HG03060 (cell line): ENCODE measurements around the gene HSPB9.

ENCODE experiments used
- ATAC-seq: cut with Tn5 transposase; IDR thresholded peaks from one replicate; pipeline ENCODE4 v1.9.1; 2021; ENCODE audit warnings: low read depth, moderate number of reproducible peaks; ENCODE audit not compliant: unreplicated experiment

The HSPB9 gene

DNA sequence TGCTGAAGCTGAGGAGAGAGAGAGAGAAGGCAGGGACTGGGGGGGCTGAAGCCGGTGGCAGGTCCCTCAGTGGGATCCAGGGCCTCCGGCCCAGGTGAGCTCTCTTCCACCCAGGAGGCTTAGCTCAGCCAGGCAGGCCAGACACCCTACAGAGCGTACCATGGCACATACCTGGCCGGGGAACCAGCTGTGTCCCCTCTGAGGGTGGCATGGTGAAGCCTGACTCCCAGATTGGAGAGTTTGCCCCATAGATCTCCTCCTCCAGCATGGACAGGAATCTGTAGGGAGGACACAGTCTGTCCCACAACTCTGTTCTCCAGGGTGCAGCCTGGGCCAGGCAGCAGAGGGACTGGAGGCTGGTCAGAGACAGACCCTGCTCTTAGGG, 4.5 kb upstream of the HSPB9 start:
- no peak for ATAC-seq

DNA sequence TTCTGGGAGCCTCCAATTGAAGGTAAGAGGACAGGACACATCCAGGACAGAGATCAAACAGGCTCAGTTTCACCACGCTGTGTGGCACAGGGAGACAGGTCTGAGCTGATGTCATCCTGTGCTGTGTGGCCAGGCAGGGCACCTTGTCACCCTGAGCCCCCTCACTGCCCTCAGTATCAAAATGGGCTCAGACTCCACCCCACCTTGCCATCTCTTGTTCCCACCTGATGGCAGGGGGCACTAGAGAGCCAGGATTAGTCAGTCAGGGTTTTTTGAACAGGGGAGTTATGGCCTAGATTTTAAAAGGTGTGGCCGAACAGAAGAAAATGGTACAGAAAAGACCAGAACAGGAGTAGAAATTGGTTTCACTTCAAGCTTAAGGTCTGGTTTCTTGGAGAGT, 4.1 kb upstream of the HSPB9 start:
- ATAC-seq, result no peak

- no peak for ATAC-seq
Measured at GRCh38 chr17:42119301-42119700, 3.3 kb upstream of the HSPB9 start.

DNA sequence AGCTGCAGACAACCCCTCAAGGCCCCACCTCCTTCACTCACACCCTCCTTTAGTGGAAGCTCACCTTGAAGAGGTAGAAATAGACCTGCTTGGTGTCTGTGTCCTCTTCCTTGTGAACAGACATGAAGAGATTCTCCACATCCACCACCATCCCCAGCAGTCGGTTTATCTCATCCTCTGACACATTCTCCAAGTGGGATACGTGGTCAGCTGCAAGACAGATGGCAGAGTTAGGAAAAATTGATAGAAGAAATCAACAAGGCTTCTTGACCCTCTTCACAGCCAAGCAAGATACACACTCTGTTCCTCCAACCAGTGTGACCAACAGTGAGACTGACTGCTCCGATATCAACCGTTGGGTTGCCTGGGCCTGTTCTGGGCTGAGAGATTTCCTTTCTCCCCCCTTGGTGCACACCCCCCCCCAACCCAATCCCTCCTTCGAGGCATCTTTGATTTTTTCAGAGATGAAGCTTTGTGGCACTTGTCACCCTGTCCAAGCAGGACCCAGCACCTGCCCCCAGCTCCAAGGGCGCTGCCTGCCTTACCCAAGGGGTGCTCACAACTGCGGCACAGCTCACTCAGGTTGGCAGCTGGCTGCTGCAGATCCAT, 2.3 kb upstream of the HSPB9 start:
- ATAC-seq, result no peak

DNA sequence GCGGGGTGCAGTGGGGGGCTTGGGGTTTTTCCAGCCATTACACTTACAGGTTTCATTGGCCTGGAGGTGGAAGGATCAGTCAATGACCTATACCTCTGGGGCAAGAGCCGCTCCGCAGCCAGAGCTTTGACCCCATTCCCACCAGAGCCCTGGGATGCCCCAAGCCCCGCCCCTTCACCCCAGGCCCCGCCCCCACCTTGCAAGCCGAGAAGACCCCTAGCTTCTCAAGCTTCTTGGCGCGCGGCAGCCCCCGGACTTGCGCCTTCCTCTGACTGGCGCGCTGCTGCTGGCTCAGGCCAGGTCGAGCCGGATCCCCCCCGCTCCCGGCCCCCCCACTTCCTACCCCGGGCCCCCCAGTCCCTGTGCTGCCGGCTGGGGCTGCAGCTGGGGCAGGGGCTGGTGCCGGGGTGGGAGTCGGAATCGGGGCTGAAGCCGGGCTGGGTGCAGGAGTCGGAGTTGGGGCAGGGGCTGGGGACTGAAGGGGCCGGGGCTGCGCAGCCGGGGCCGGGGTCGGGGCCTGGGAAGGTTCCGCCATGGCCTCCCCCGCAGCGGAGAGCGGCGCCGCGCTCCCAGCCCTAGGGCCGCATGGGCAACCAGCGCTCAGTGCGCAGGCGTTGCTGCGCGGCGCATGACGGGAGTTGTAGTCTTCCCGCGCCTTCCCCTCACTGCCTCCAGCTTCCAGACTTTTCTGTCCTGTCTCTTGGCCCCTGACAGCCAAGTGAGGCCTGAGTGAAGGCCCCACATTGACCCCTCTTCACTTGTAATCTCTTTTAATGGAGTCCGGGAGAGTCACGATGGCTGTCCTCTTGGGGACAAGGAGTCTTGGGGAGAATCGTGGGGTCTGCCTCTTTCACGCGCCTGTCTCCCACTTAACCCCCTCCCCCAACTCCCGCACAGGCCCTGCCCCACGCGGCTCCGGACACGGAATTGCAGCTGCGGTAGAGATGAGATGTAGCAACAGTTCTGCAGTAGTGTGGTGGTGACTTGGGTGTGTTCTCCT, 1.5 kb upstream of the HSPB9 start, which contains the start of gene KAT2A:
Gene KAT2A, minus strand, starts transcription at position 598 of the 1,000 bp plus-strand sequence. Its CDS starts 63 bp downstream, at position 535.
- no peak for ATAC-seq

- ATAC-seq, result no peak
Measured at GRCh38 chr17:42124256-42124655, 1.7 kb downstream of the HSPB9 start.

GRCh38 chr17:42125565-42125964, 3.0 kb downstream of the HSPB9 start:
- ATAC-seq, result no peak

DNA sequence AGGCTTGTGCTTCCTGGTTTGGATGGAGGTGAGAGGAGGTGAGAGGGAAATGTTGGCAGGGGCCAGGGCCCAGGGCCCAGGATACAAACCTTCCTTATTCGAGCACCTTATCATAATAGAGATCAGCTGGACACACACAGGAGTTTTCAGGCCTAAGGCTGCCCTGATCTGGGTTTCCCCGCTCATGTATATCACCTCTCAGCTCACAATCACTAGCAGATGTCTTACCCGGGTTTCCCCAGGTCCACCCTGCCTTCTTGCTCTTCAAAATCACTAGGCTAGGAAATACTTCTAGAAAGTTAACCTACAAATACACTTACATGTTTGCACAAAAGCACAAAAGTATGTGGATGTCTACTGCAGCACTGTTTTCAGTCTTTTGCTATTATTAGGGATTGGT, 4.2 kb downstream of the HSPB9 start:
- ATAC-seq, result no peak

DNA sequence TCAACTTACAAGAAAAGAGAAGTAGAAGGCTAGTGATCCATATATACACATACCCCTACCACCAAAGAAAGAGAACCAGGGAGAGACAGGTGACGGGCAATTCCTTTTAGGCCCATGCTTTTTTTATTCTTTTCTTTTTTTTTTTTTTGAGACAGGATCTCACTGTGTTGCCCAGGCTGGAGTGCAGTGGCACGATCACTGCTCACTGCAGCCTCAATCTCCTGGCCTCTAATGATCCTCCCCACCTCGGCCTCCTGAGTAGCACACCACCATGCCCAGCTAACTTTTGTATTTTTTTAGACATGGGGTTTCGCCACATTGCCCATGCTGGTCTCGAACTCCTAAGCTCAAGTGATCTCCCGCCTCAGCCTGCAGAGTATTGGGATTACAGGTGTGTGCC, 4.8 kb downstream of the HSPB9 start:
- ATAC-seq, result no peak

GRCh38 chr17:42129109-42129837, 6.7 kb downstream of the HSPB9 start:
- no peak for ATAC-seq

- ATAC-seq, result no peak
Measured at GRCh38 chr17:42130310-42130936, 7.8 kb downstream of the HSPB9 start.

DNA sequence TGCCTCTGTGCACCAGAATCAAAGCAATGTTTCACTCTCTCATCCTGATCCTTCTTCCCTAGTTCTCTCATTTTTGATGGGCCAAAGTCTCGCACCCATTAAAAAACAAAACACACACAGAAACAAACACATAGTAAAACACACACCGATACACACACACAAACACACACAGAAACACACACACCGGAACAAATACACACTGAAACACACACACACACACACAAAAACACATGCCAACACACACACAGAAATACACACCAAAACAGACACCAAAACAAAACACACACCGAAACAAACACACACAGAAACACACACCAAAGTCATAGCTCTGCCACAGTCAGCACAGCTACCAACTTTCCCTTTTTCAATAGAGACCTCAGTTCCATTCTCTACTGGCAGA, 8.6 kb downstream of the HSPB9 start:
- ATAC-seq, result no peak

- no peak for ATAC-seq
Measured at GRCh38 chr17:42131981-42132432, 9.4 kb downstream of the HSPB9 start.

DNA sequence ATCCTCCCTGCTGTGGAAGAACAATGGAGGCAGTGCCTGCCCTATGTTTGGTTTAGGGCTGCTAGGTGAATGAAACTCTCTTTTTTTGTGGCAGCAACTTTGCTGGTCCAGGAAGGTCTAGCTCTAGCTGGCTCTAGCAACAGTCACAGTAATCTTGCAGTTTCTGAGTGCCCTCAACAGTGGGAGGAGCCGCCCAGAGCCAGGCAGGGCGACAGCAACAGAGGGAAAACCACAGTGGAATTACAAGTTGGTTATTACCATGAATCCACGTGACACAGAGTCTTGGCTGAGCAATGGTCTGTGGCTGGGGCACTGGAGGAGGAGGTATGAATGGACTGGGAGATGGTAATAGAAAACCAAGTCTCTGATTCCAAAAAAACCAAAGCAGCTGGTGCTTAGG, 10.3 kb downstream of the HSPB9 start:
- no peak for ATAC-seq

GRCh38 chr17:42133461-42134041, 10.9 kb downstream of the HSPB9 start:
- no peak for ATAC-seq

DNA sequence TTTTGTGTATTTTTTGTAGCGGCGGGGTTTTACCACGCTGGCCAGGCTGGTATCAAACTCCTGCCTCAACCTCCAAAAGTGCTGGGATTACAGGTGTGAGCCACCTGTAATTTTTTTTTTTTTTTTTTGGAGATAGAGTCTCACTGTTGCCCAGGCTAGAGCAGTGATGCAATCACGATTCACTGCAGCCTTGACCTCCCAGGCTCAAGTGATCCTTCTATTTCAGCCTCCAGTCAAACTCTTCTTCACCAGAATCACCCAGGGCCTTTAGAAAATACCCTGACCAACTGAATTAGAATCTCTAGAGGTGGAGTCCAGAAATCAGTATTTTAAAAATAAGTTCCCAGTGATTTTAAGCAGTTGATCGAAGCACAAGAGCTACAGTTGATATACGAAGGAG, 12.5 kb downstream of the HSPB9 start:
- ATAC-seq, result no peak

- ATAC-seq, result no peak
Measured at GRCh38 chr17:42135664-42136653, 13.4 kb downstream of the HSPB9 start.

GRCh38 chr17:42136654-42137051, 14.0 kb downstream of the HSPB9 start:
- no peak for ATAC-seq
